Activated CD8-positive, alpha-beta T cell treated with anti-CD3 and anti-CD28 coated beads for 36 hours (primary cell): ENCODE data around the gene BEND5. TPM values are rescaled to one million over a fixed set of nuclear protein-coding genes. Genes with fewer than 3 reads are reported as not detected.

ENCODE experiments used
- ATAC-seq: fragments of 200-7000 bp; cut with Tn5 transposase; one replicate; pipeline ENCODE4 v1.10.0; 2021; ENCODE audit warnings: mild to moderate bottlenecking, moderate library complexity
- CTCF ChIA-PET: fragments of 350-600 bp; sonication (Branson Sonifier 250); formaldehyde crosslinking; loops from one replicate; lab custom pipeline; 2021; ENCODE audit warnings: antibody characterized with exemption; lab: Charles Lee
- POLR2A ChIA-PET: fragments of 350-600 bp; sonication (Branson Sonifier 250); formaldehyde crosslinking; loops from one replicate; lab custom pipeline; 2021; ENCODE audit warnings: antibody characterized with exemption; lab: Charles Lee
- DNase-seq: peaks from one replicate; pipeline ENCODE4 v3.0.0-alpha.2; 2020
- H3K27ac Mint-ChIP-seq: one replicate; pipeline ENCODE4 v1.8.0; 2021; ENCODE audit warnings: mild to moderate bottlenecking, mixed read lengths
- H3K27me3 Mint-ChIP-seq: one replicate; pipeline ENCODE4 v1.8.0; 2021; ENCODE audit warnings: mixed read lengths
- H3K36me3 Mint-ChIP-seq: one replicate; pipeline ENCODE4 v1.8.0; 2021; ENCODE audit warnings: low read depth, mixed read lengths
- H3K4me1 Mint-ChIP-seq: one replicate; pipeline ENCODE4 v1.8.0; 2021; ENCODE audit warnings: low read depth, mixed read lengths
- H3K4me3 Mint-ChIP-seq: one replicate; pipeline ENCODE4 v1.8.0; 2021; ENCODE audit warnings: mild to moderate bottlenecking, moderate library complexity, mixed read lengths
- H3K9me3 Mint-ChIP-seq: one replicate; pipeline ENCODE4 v1.8.0; 2021; ENCODE audit warnings: mixed read lengths
- CTCF ChIP-seq: fragments of 200-600 bp; IDR thresholded peaks from one replicate; pipeline ENCODE4 v1.8.0; 2022; ENCODE audit warnings: antibody characterized with exemption, mild to moderate bottlenecking
- intact Hi-C: fragments of 100-400 bp; cut with micrococcal nuclease; formaldehyde crosslinking; loops from one replicate; pipeline ENCODE4 v1.10.0; 2022
- total RNA-seq, 2 experiments: library from RNA; stranded (reverse); gene quantifications; one replicate each; pipeline ENCODE4 v1.2.3, GENCODE V29; 2021

Gene BEND5
- total RNA-seq, 2 experiments from 2014 or later: 62.6 to 73.6 TPM

- no peaks in the 10 kb centered on the region for H3K9me3 Mint-ChIP-seq
- CTCF ChIA-PET: no interaction called here
- intact Hi-C loops: no loop called here
Observed at GRCh38 chr1:48810740-48811139, 34.0 kb upstream of the BEND5 start.

GRCh38 chr1:48808496-48808895 lies 31.8 kb upstream of the BEND5 start:
- POLR2A ChIA-PET: interaction anchor here (1.1 kb wide), 1 partner anchor 8 kb away, joined by 3 read pairs; no protein-coding TSS in a partner anchor
- DNase-seq: no peak
- peaks cover 24% of the 10 kb centered on the region for H3K27me3 Mint-ChIP-seq

More at GRCh38 chr1:48810740-48811139, 34.0 kb upstream of the BEND5 start:
- Mint-ChIP-seq H3K4me1 (no peaks in the 10 kb centered on the region), H3K36me3 (no peaks in the 10 kb centered on the region), H3K4me3 (no peak overlapping the region), H3K27ac (no peak overlapping the region), H3K27me3 (peaks cover 22% of the 10 kb centered on the region)
- POLR2A ChIA-PET: no interaction called here
- ATAC-seq (no peak), DNase-seq (no peak)
- TF ChIP-seq CTCF: no peak

GRCh38 chr1:48807554-48808260 lies 31.0 kb upstream of the BEND5 start:
- no peaks in the 10 kb centered on the region for H3K4me1 Mint-ChIP-seq
- no peak overlapping the region for H3K4me3 Mint-ChIP-seq
- ATAC-seq (no peak), DNase-seq (no peak)
- peaks cover 22% of the 10 kb centered on the region for H3K27me3 Mint-ChIP-seq
- ChIA-PET CTCF (no interaction called here), POLR2A (no interaction called here)
- intact Hi-C loops: no loop called here
- H3K27ac Mint-ChIP-seq: no peak overlapping the region
- TF ChIP-seq CTCF: no peak
- no peaks in the 10 kb centered on the region for H3K9me3 Mint-ChIP-seq
- H3K36me3 Mint-ChIP-seq: no peaks in the 10 kb centered on the region

More at GRCh38 chr1:48808496-48808895, 31.8 kb upstream of the BEND5 start:
- Mint-ChIP-seq H3K4me3 (no peak overlapping the region), H3K36me3 (no peaks in the 10 kb centered on the region), H3K9me3 (no peaks in the 10 kb centered on the region), H3K4me1 (no peaks in the 10 kb centered on the region), H3K27ac (no peak overlapping the region)
- no peak for TF ChIP-seq CTCF
- ATAC-seq: no peak
- CTCF ChIA-PET: interaction anchor here (0.7 kb wide), 1 partner anchor 131 kb away, joined by 3 read pairs; no protein-coding TSS in a partner anchor
- intact Hi-C loops: no loop called here

GRCh38 chr1:48803474-48803873 lies 26.8 kb upstream of the BEND5 start:
- H3K4me1 Mint-ChIP-seq: no peaks in the 10 kb centered on the region
- H3K4me3 Mint-ChIP-seq: no peak overlapping the region
- ChIA-PET CTCF (interaction anchor here (0.7 to 1.0 kb wide), 2 partner anchors 126 kb away, joined by 3 read pairs; no protein-coding TSS in a partner anchor), POLR2A (no interaction called here)
- H3K9me3 Mint-ChIP-seq: no peaks in the 10 kb centered on the region
- DNase-seq: no peak
- no peaks in the 10 kb centered on the region for H3K36me3 Mint-ChIP-seq
- ATAC-seq: no peak
- no peak for TF ChIP-seq CTCF
- peaks cover 27% of the 10 kb centered on the region for H3K27me3 Mint-ChIP-seq
- intact Hi-C loops: no loop called here
- H3K27ac Mint-ChIP-seq: no peak overlapping the region

GRCh38 chr1:48794816-48795215 lies 18.1 kb upstream of the BEND5 start:
- Mint-ChIP-seq H3K9me3 (no peaks in the 10 kb centered on the region), H3K27ac (no peak overlapping the region), H3K27me3 (peaks cover 16% of the 10 kb centered on the region), H3K36me3 (no peaks in the 10 kb centered on the region), H3K4me1 (peaks cover 17% of the 10 kb centered on the region), H3K4me3 (no peak overlapping the region)
- no peak for TF ChIP-seq CTCF
- CTCF ChIA-PET: no interaction called here
- POLR2A ChIA-PET: no interaction called here
- ATAC-seq: peak; percentile 40
- no peak for DNase-seq
- intact Hi-C loops: no loop called here
